DMS53 treated with DMSO at 0.1 percent for 48 hours (cell line): ENCODE measurements around the gene TNFAIP8L2.
"Not testable (repeated sequence)": the region's sequence is repeated elsewhere in the genome, so short reads cannot be mapped to it uniquely, and the experiment has no call there.

Experiments used
- DNase-seq: peaks from one replicate; lab custom pipeline; 2025; ENCODE audit not compliant: unreplicated experiment; lab: John Stamatoyannopoulos, UW

The TNFAIP8L2 gene

GRCh38 chr1:151188667-151189066, 32.2 kb downstream of the TNFAIP8L2 start:
- DNase-seq = not testable (repeated sequence)

DNA sequence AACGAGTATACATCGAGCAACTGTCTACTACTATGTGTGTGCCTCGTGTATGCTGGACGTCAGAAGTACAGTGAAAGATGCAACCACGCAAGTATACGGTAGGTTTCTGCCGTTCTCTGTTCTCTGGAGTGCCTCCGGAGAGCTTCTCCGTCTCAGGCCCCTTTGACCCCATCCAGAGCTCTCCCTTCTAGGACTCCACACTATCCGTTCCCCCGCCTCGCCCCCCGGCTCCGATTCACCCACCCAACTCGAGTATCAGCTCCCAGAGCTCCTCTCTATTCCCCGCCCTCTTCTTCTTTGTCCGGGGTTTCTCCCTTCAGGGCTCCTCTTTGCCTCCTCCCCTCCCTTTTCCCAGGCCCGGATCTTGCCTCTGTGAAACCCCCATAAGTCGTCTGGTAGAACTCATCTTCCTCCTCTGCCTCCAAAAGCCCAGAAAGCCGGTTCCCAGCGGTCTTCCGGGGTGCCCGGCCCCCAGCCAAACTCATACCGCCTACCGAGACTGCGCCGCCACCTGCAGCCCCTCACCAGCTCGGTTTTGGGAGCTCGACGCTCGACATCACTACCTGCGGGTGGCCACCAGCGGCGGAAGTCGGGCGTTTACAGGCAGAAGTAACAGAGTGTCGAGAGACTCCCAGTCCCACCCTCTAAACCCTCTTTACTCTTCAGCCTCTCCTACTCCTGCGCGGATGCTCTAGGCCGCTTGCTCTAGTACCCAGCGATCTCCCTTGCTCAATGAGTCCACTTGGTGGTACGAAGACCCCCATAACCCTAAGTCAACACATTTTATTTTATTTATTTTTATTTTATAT, 33.4 kb downstream of the TNFAIP8L2 start, which contains the start of gene VPS72:
Gene VPS72 (minus strand): TSS at position 561 of the 809 bp plus-strand sequence. CDS start 76 bp downstream, at position 485.
- DNase-seq = peak; percentile 87

DNA sequence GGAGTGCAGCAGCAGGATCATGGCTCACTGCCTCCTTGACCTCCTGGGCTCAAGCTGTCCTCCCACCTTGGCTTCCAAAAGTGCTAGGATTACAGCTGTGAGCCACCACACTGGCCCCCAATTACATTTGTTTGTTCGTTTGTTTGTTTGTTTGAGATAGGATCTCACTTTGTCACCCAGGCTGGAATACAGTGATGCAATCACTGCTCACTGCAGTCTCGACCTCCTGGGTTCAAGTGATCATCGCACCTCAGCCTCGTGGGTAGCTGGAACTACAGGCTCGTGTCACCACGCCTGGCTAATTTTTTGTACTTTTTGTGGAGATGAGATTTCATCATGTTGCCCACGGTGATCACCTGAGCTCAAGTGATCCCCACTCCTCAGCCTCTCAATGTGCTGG, 35.6 kb downstream of the TNFAIP8L2 start:
- no peak for DNase-seq

DNA sequence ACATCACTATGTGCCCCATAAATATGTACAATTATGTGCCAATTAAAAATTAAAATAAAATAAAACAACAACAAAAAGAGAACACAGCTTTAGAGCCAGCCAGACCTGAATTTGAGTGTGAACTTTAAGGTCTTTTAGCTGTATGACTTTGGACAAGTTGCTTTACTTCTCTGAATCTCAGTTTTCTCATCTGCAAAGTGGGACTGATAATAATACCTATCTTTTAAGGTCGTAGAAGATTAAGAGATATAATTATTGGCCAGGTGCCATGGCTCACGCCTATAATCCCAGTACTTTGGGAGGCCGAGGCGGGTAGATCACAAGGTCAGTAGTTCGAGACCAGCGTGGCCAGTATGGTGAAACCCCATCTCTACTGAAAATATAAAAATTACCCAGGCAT, 36.9 kb downstream of the TNFAIP8L2 start:
- DNase-seq = no peak

DNA sequence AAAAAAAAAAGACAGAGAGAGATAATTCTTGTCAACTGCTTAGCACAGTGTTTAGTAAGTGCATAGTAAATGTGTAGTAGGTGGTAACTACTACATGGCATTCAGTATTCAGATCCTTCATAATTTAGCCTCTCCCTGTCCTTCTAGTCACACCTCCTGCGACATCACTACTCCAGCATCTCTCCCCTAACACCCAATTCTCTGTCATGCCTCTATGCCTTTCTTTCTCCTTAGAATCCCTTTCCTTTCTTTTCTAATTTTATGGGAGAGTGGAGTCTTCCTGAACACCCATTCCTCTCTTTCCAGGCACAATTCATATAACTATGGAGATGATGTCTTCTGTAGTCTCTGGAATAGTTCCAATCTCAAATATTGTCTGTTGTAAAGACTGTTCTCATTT, 37.4 kb downstream of the TNFAIP8L2 start:
- no peak for DNase-seq

GRCh38 chr1:151194894-151195594, 38.6 kb downstream of the TNFAIP8L2 start:
- not testable (repeated sequence) for DNase-seq

DNA sequence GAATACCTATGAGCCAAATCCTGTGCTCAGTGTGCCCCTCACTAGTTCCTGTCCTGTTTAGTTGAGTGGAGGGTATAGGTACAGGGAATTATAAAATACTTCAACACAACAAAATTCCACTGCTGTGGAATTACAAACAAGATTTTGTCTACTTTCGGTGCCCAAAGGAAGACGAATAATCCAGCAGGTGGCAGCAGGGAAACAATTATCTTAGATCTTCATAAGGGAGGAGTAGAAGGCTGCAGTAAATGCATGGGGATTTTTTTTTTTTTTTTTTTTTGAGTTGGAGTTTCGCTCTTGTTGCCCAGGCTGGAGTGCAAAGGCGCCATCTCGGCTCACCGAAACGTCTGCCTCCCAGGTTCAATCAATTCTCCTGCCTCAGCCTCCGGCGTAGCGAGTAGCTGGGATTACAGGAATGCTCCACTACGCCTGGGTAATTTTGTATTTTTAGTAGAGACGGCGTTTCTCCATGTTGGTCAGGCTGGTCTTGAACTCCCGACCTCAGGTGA, 39.9 kb downstream of the TNFAIP8L2 start:
- peak; percentile 94 for DNase-seq

DNA sequence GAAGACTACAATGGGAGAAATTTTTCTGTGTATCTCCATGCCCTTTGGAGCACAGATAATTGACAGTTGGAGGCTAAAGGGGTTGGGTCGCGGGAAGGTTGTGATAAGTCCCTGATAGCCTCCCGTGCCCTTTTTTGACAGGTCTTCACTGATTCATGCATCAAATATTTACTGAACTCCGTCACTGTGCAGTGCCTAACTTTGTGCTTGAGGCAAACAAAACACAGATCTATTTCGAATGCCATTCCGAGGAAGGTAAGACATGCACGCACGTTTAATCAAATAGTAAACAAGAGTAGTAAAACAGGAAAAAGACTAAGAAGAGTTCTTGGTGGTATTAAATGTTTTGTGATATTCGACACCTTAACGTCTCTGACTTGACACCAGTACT, 41.4 kb downstream of the TNFAIP8L2 start:
- peak; percentile 62 for DNase-seq

- DNase-seq = peak; percentile 97
Measured at GRCh38 chr1:151198254-151199127, 42.0 kb downstream of the TNFAIP8L2 start, which contains the start of gene PIP5K1A. Gene PIP5K1A, plus strand, starts transcription at chr1:151198552. Its CDS starts 445 bp downstream, at chr1:151198997.

- no peak for DNase-seq
Measured at GRCh38 chr1:151199873-151200581, 43.6 kb downstream of the TNFAIP8L2 start.

- DNase-seq = not testable (repeated sequence)
Measured at GRCh38 chr1:151205381-151205965, 49.0 kb downstream of the TNFAIP8L2 start.
